HepG2 (cell line): ENCODE data around the gene TMEM235. TPM values are rescaled to one million over a fixed set of nuclear protein-coding genes. Genes with fewer than 3 reads are reported as not detected.

Experiments used
- KDM6A ChIP-seq: IDR thresholded peaks from 2 replicates; pipeline ENCODE4 v1.6.1; 2016; ENCODE audit warnings: low read depth
- NR2C2 ChIP-seq: sonication (generic); formaldehyde crosslinking; IDR thresholded peaks from 2 replicates; pipeline ENCODE4 v1.4.0; 2020; ENCODE audit warnings: missing genetic modification reagents, mild to moderate bottlenecking, moderate library complexity, borderline replicate concordance
- NR3C1 ChIP-seq: sonication (generic); formaldehyde crosslinking; IDR thresholded peaks from 2 replicates; pipeline ENCODE4 v1.4.0; 2020; ENCODE audit warnings: missing genetic modification reagents
- RELA ChIP-seq: sonication (generic); formaldehyde crosslinking; IDR thresholded peaks from 2 replicates; pipeline ENCODE4 v1.4.0; 2020; ENCODE audit warnings: missing genetic modification reagents
- SETDB1 ChIP-seq: sonication (generic); formaldehyde crosslinking; IDR thresholded peaks from 2 replicates; pipeline ENCODE4 v1.5.1; 2020; ENCODE audit warnings: missing genetic modification reagents, mild to moderate bottlenecking, borderline replicate concordance
- ZBTB7A ChIP-seq: sonication (generic); formaldehyde crosslinking; IDR thresholded peaks from 2 replicates; pipeline ENCODE4 v1.8.0; 2022; ENCODE audit warnings: mild to moderate bottlenecking, missing genetic modification reagents
- ZNF460 ChIP-seq: sonication (generic); formaldehyde crosslinking; IDR thresholded peaks from 2 replicates; pipeline ENCODE4 v1.5.1; 2020; ENCODE audit warnings: missing genetic modification reagents, mild to moderate bottlenecking, borderline replicate concordance
- ZNF652 ChIP-seq: IDR thresholded peaks from 2 replicates; pipeline ENCODE4 v1.6.1; 2016; ENCODE audit warnings: low read depth, borderline replicate concordance
- ZNF674 ChIP-seq: sonication (generic); formaldehyde crosslinking; IDR thresholded peaks from 2 replicates; pipeline ENCODE4 v1.5.0; 2020; ENCODE audit warnings: low read depth, mild to moderate bottlenecking, missing genetic modification reagents
- ZNF792 ChIP-seq: IDR thresholded peaks from 2 replicates; pipeline ENCODE4 v1.6.1; 2016
- polyA plus RNA-seq, 8 experiments: library from polyadenylated mRNA; depleted of rRNA in 3 of 8; stranded (reverse) in 7 of 8; unstranded in 1 of 8; fragments of >200 nt; fragmentation: Illumina TruSeq in 4 of 8; extraction: Trizol in 4 of 8; gene quantifications; 2 replicates each; pipeline versions ENCODE4 v1.2.1 to v1.2.3, GENCODE V29; 2011 to 2016; ENCODE audit warnings: low read depth in 4 of 8, missing spikeins in 1 of 8, mixed read lengths in 1 of 8; ENCODE audit not compliant: insufficient read depth in 1 of 8
- total RNA-seq, 5 experiments: library from RNA; depleted of rRNA; stranded (reverse); fragments of >200 nt; fragmentation: Illumina TruSeq; extraction: Trizol; gene quantifications; 2 replicates each; pipeline ENCODE4 v1.2.3, GENCODE V29; 2016; ENCODE audit warnings: low read depth in 1 of 5
- TF ChIP-seq, protein P1 (sequence below): sonication (generic); formaldehyde crosslinking; conservative IDR thresholded peaks from 2 replicates; pipeline ENCODE4 v1.4.0; 2020; ENCODE audit warnings: missing genetic modification reagents
- TF ChIP-seq, protein P2 (sequence below): IDR thresholded peaks from 2 replicates; pipeline ENCODE4 v1.6.1; 2016; ENCODE audit warnings: missing genetic modification reagents, missing compliant biosample characterization
- TF ChIP-seq, protein P3 (sequence below): sonication (generic); formaldehyde crosslinking; IDR thresholded peaks from 2 replicates; pipeline ENCODE4 v1.4.0; 2020; ENCODE audit warnings: missing genetic modification reagents, mild to moderate bottlenecking, borderline replicate concordance
- TF ChIP-seq, protein P4 (sequence below): sonication (generic); formaldehyde crosslinking; IDR thresholded peaks from 2 replicates; pipeline ENCODE4 v1.9.0; 2022; ENCODE audit warnings: low read depth, missing genetic modification reagents
- TF ChIP-seq, protein P5 (sequence below): sonication (generic); formaldehyde crosslinking; IDR thresholded peaks from 2 replicates; pipeline ENCODE4 v1.4.0; 2020; ENCODE audit warnings: mild to moderate bottlenecking, low read depth, missing genetic modification reagents
- TF ChIP-seq, protein P6 (sequence below): sonication (generic); formaldehyde crosslinking; IDR thresholded peaks from 2 replicates; pipeline ENCODE4 v1.4.0; 2020; ENCODE audit warnings: mild to moderate bottlenecking, missing genetic modification reagents
- TF ChIP-seq, protein P7 (sequence below): sonication (generic); formaldehyde crosslinking; IDR thresholded peaks from 2 replicates; pipeline ENCODE4 v1.5.1; 2020; ENCODE audit warnings: mild to moderate bottlenecking, missing genetic modification reagents, moderate library complexity

TMEM235 gene
- total and polyA plus RNA-seq, 2 of the 13 experiments (the other 11 are each of a cell fraction or from before 2014, with no cell fraction given): not detected

DNA sequence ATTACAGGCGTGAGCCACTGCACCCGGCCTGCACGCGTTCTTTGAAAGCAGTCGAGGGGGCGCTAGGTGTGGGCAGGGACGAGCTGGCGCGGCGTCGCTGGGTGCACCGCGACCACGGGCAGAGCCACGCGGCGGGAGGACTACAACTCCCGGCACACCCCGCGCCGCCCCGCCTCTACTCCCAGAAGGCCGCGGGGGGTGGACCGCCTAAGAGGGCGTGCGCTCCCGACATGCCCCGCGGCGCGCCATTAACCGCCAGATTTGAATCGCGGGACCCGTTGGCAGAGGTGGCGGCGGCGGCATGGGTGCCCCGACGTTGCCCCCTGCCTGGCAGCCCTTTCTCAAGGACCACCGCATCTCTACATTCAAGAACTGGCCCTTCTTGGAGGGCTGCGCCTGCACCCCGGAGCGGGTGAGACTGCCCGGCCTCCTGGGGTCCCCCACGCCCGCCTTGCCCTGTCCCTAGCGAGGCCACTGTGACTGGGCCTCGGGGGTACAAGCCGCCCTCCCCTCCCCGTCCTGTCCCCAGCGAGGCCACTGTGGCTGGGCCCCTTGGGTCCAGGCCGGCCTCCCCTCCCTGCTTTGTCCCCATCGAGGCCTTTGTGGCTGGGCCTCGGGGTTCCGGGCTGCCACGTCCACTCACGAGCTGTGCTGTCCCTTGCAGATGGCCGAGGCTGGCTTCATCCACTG lies 17.3 kb upstream of the TMEM235 start, which contains the start of gene BIRC5 (continued):
- TF ChIP-seq, protein P1, sequence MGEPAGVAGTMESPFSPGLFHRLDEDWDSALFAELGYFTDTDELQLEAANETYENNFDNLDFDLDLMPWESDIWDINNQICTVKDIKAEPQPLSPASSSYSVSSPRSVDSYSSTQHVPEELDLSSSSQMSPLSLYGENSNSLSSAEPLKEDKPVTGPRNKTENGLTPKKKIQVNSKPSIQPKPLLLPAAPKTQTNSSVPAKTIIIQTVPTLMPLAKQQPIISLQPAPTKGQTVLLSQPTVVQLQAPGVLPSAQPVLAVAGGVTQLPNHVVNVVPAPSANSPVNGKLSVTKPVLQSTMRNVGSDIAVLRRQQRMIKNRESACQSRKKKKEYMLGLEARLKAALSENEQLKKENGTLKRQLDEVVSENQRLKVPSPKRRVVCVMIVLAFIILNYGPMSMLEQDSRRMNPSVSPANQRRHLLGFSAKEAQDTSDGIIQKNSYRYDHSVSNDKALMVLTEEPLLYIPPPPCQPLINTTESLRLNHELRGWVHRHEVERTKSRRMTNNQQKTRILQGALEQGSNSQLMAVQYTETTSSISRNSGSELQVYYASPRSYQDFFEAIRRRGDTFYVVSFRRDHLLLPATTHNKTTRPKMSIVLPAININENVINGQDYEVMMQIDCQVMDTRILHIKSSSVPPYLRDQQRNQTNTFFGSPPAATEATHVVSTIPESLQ (CRISPR knock-in tag): no peak; the same call in 1 of the 2 replicates
- TF ChIP-seq, protein P2, sequence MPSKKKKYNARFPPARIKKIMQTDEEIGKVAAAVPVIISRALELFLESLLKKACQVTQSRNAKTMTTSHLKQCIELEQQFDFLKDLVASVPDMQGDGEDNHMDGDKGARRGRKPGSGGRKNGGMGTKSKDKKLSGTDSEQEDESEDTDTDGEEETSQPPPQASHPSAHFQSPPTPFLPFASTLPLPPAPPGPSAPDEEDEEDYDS (CRISPR knock-in tag): peak; percentile 92
- TF ChIP-seq, protein P3, sequence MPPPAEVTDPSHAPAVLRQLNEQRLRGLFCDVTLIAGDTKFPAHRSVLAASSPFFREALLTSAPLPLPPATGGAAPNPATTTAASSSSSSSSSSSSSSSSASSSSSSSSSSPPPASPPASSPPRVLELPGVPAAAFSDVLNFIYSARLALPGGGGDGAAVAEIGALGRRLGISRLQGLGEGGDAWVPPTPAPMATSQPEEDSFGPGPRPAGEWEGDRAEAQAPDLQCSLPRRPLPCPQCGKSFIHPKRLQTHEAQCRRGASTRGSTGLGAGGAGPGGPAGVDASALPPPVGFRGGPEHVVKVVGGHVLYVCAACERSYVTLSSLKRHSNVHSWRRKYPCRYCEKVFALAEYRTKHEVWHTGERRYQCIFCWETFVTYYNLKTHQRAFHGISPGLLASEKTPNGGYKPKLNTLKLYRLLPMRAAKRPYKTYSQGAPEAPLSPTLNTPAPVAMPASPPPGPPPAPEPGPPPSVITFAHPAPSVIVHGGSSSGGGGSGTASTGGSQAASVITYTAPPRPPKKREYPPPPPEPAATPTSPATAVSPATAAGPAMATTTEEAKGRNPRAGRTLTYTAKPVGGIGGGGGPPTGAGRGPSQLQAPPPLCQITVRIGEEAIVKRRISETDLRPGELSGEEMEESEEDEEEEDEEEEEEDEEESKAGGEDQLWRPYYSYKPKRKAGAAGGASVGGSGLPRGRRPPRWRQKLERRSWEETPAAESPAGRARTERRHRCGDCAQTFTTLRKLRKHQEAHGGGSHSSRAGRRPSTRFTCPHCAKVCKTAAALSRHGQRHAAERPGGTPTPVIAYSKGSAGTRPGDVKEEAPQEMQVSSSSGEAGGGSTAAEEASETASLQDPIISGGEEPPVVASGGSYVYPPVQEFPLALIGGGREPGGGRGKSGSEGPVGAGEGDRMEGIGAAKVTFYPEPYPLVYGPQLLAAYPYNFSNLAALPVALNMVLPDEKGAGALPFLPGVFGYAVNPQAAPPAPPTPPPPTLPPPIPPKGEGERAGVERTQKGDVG (CRISPR knock-in tag): peak; percentile 92
- TF ChIP-seq ZNF460 (CRISPR knock-in tag) (no peak; the same call in 1 of the 2 replicates), NR2C2 (CRISPR knock-in tag) (peak; percentile 88), ZNF792 (CRISPR knock-in tag) (peak; percentile 81), ZNF652 (CRISPR knock-in tag) (no peak; the same call in 1 of the 2 replicates), SETDB1 (no peak), ZBTB7A (no peak), RELA (CRISPR knock-in tag) (no peak), KDM6A (no peak), NR3C1 (no peak), ZNF674 (CRISPR knock-in tag) (no peak)
- TF ChIP-seq, protein P4, sequence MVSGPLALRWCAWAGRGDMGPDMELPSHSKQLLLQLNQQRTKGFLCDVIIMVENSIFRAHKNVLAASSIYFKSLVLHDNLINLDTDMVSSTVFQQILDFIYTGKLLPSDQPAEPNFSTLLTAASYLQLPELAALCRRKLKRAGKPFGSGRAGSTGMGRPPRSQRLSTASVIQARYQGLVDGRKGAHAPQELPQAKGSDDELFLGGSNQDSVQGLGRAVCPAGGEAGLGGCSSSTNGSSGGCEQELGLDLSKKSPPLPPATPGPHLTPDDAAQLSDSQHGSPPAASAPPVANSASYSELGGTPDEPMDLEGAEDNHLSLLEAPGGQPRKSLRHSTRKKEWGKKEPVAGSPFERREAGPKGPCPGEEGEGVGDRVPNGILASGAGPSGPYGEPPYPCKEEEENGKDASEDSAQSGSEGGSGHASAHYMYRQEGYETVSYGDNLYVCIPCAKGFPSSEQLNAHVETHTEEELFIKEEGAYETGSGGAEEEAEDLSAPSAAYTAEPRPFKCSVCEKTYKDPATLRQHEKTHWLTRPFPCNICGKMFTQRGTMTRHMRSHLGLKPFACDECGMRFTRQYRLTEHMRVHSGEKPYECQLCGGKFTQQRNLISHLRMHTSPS: peak; percentile 31; the same call in 1 of the 2 replicates
- TF ChIP-seq, protein P5, sequence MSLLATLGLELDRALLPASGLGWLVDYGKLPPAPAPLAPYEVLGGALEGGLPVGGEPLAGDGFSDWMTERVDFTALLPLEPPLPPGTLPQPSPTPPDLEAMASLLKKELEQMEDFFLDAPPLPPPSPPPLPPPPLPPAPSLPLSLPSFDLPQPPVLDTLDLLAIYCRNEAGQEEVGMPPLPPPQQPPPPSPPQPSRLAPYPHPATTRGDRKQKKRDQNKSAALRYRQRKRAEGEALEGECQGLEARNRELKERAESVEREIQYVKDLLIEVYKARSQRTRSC (CRISPR knock-in tag): peak; percentile 86; the same call in 1 of the 2 replicates
- TF ChIP-seq, protein P6, sequence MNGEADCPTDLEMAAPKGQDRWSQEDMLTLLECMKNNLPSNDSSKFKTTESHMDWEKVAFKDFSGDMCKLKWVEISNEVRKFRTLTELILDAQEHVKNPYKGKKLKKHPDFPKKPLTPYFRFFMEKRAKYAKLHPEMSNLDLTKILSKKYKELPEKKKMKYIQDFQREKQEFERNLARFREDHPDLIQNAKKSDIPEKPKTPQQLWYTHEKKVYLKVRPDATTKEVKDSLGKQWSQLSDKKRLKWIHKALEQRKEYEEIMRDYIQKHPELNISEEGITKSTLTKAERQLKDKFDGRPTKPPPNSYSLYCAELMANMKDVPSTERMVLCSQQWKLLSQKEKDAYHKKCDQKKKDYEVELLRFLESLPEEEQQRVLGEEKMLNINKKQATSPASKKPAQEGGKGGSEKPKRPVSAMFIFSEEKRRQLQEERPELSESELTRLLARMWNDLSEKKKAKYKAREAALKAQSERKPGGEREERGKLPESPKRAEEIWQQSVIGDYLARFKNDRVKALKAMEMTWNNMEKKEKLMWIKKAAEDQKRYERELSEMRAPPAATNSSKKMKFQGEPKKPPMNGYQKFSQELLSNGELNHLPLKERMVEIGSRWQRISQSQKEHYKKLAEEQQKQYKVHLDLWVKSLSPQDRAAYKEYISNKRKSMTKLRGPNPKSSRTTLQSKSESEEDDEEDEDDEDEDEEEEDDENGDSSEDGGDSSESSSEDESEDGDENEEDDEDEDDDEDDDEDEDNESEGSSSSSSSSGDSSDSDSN: peak; percentile 60
- TF ChIP-seq, protein P7, sequence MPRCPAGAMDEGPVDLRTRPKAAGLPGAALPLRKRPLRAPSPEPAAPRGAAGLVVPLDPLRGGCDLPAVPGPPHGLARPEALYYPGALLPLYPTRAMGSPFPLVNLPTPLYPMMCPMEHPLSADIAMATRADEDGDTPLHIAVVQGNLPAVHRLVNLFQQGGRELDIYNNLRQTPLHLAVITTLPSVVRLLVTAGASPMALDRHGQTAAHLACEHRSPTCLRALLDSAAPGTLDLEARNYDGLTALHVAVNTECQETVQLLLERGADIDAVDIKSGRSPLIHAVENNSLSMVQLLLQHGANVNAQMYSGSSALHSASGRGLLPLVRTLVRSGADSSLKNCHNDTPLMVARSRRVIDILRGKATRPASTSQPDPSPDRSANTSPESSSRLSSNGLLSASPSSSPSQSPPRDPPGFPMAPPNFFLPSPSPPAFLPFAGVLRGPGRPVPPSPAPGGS (CRISPR knock-in tag): peak; percentile 66
